ENCODE data around the gene GUCD1.

GUCD1 gene

DNA sequence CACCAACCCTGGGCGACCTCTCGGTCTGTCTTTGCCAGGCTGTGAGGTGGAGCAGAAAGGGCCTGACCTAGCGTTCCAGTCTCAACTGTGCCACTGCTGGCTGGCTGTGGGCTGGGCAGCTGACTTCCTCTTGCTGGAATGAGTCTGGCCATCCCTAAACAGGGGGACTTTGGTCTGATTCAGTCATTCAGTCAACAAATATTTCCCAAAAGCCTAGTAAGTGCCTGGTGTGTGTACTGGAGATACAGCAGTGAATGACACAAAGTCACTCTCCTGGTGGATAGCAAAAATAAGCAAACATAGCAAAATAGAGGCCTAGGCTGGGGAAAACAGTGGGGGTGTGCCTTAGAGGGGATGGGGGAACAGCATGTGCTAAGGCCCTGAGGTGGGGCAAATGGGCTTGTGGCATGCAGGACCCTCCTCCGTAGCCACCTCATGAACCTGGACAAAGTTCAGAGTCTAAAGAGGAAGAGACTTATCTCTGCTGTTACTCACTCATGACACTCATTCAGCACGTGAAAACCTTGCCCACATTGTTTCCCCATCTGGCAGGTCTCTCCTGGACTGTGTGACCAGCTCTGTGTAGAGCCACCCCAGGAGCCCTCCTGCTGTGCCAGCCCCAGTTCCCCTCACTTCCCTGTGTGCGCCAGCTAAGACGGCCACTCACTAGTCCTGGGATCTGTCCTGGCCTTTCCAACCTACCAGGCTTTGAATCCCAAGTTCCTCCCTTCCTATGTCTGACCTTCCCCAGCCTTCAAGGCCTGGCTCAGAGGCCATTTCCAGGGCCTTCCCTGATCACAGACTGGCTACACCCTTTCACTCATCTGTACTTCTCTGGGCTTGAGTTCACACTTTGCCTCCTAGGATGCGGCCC, 4.7 kb downstream of the GUCD1 start:
- Histone ChIP-seq H3K27ac (ENCODE audit: insufficient read depth, low read length, poor library complexity, severe bottlenecking) (no peak overlapping the region), H3K36me3 (ENCODE audit: control insufficient read depth, insufficient read depth, low read length) (peaks cover 26% of the 10 kb centered on the region), H3K4me3 (ENCODE audit: insufficient read depth, low read depth, low read length, poor library complexity, severe bottlenecking) (no peak overlapping the region), H3K27me3 (replicated peaks; ENCODE audit: control insufficient read depth, insufficient read depth, low read length, poor library complexity, severe bottlenecking) (no peaks in the 10 kb centered on the region), H3K4me1 (ENCODE audit: control insufficient read depth, insufficient read depth, low read length, poor library complexity, severe bottlenecking) (peaks cover 11% of the 10 kb centered on the region), H3K9me3 (ENCODE audit: control insufficient read depth, low read length) (no peaks in the 10 kb centered on the region)
- DNase-seq, result no peak

GRCh38 chr22:24548812-24549211, 6.1 kb downstream of the GUCD1 start:
- no peaks in the 10 kb centered on the region for H3K27me3 ChIP-seq (replicated peaks; ENCODE audit: control insufficient read depth, insufficient read depth, low read length, poor library complexity, severe bottlenecking)
- H3K9me3 ChIP-seq (ENCODE audit: control insufficient read depth, low read length), result no peaks in the 10 kb centered on the region
- H3K4me1 ChIP-seq (ENCODE audit: control insufficient read depth, insufficient read depth, low read length, poor library complexity, severe bottlenecking), result peaks cover 6% of the 10 kb centered on the region
- DNase-seq, result no peak
- no peak overlapping the region for H3K27ac ChIP-seq (ENCODE audit: insufficient read depth, low read length, poor library complexity, severe bottlenecking)
- no peak overlapping the region for H3K4me3 ChIP-seq (ENCODE audit: insufficient read depth, low read depth, low read length, poor library complexity, severe bottlenecking)
- peaks cover 39% of the 10 kb centered on the region for H3K36me3 ChIP-seq (ENCODE audit: control insufficient read depth, insufficient read depth, low read length)

- Histone ChIP-seq H3K27me3 (replicated peaks; ENCODE audit: control insufficient read depth, insufficient read depth, low read length, poor library complexity, severe bottlenecking) (no peaks in the 10 kb centered on the region), H3K27ac (ENCODE audit: insufficient read depth, low read length, poor library complexity, severe bottlenecking) (no peak overlapping the region), H3K4me3 (ENCODE audit: insufficient read depth, low read depth, low read length, poor library complexity, severe bottlenecking) (no peak overlapping the region), H3K36me3 (ENCODE audit: control insufficient read depth, insufficient read depth, low read length) (peaks cover 69% of the 10 kb centered on the region), H3K9me3 (ENCODE audit: control insufficient read depth, low read length) (no peaks in the 10 kb centered on the region), H3K4me1 (ENCODE audit: control insufficient read depth, insufficient read depth, low read length, poor library complexity, severe bottlenecking) (no peaks in the 10 kb centered on the region)
- DNase-seq, result no peak
Measured at GRCh38 chr22:24543679-24544243, 11.2 kb downstream of the GUCD1 start.

- H3K27ac ChIP-seq (ENCODE audit: insufficient read depth, low read length, poor library complexity, severe bottlenecking), result no peak overlapping the region
- peaks cover 64% of the 10 kb centered on the region for H3K36me3 ChIP-seq (ENCODE audit: control insufficient read depth, insufficient read depth, low read length)
- no peaks in the 10 kb centered on the region for H3K27me3 ChIP-seq (replicated peaks; ENCODE audit: control insufficient read depth, insufficient read depth, low read length, poor library complexity, severe bottlenecking)
- H3K9me3 ChIP-seq (ENCODE audit: control insufficient read depth, low read length), result no peaks in the 10 kb centered on the region
- no peak for DNase-seq
- no peaks in the 10 kb centered on the region for H3K4me1 ChIP-seq (ENCODE audit: control insufficient read depth, insufficient read depth, low read length, poor library complexity, severe bottlenecking)
- no peak overlapping the region for H3K4me3 ChIP-seq (ENCODE audit: insufficient read depth, low read depth, low read length, poor library complexity, severe bottlenecking)
Measured at GRCh38 chr22:24543185-24543601, 11.7 kb downstream of the GUCD1 start.

DNA sequence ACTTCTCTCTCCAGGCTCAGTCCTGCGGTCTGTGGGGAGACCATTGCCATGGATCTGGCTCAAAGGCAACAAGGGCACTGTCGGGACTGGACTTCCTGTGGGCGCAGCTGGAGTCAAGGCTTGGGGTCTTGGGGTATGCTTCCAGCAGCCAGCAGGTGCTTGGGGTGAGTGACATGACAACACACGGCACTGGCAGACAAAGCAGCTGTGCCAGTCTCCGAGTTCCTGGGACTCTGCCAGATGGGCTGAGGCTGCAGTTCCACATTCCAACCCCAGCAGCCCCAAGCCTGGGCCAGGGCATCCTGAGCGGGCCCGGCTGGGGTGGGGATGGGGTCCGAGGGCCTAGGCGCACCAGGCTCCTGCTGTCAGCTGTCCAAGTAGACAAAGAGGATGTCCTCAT, 12.3 kb downstream of the GUCD1 start:
- Histone ChIP-seq H3K27ac (ENCODE audit: insufficient read depth, low read length, poor library complexity, severe bottlenecking) (no peak overlapping the region), H3K4me1 (ENCODE audit: control insufficient read depth, insufficient read depth, low read length, poor library complexity, severe bottlenecking) (no peaks in the 10 kb centered on the region), H3K9me3 (ENCODE audit: control insufficient read depth, low read length) (no peaks in the 10 kb centered on the region), H3K36me3 (ENCODE audit: control insufficient read depth, insufficient read depth, low read length) (peaks cover 58% of the 10 kb centered on the region), H3K27me3 (replicated peaks; ENCODE audit: control insufficient read depth, insufficient read depth, low read length, poor library complexity, severe bottlenecking) (no peaks in the 10 kb centered on the region), H3K4me3 (ENCODE audit: insufficient read depth, low read depth, low read length, poor library complexity, severe bottlenecking) (no peak overlapping the region)
- DNase-seq, result no peak

DNA sequence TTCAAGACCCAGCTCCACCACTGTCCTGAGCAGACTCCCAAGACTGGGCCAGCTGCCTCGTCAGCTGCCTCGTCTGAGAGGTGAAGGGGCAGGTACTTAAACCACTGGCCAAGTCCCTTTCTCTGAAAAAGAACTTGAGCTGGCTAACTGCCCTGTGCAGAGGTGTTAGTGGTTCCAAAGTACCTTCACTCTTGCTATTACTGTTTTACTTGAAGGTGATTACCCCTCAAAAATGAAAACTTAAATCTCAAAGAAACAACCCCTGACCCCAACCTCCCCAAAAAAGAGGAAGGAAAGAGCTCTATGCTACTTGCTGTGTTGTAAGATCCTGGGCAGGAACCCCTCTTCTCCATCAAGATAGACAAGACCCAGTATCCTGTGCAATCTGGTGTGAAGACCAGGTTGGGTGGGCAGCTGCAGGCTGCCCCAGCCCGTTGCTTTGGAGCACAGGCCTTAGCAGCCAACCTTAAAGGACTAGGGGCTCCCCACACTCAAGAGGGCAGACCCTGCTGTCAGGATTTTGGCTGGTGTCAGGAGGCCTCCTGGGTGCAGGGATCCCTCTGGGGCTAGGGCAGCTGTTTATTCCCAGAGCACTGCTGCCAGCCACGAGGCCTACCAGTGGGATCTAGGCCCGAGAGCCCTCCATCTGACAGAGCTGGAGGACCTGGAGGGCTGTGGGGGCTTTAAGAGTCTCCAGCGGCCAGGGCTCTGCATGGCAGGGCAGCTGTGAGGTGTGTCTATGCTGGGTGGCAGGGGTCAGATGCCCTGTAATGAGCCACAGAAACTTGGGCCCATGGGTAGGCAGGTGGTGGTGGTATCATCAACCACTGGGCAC, 13.0 kb downstream of the GUCD1 start:
- Histone ChIP-seq H3K27me3 (replicated peaks; ENCODE audit: control insufficient read depth, insufficient read depth, low read length, poor library complexity, severe bottlenecking) (no peaks in the 10 kb centered on the region), H3K4me3 (ENCODE audit: insufficient read depth, low read depth, low read length, poor library complexity, severe bottlenecking) (no peak overlapping the region), H3K36me3 (ENCODE audit: control insufficient read depth, insufficient read depth, low read length) (peaks cover 51% of the 10 kb centered on the region), H3K27ac (ENCODE audit: insufficient read depth, low read length, poor library complexity, severe bottlenecking) (no peak overlapping the region), H3K9me3 (ENCODE audit: control insufficient read depth, low read length) (no peaks in the 10 kb centered on the region), H3K4me1 (ENCODE audit: control insufficient read depth, insufficient read depth, low read length, poor library complexity, severe bottlenecking) (no peaks in the 10 kb centered on the region)
- no peak for DNase-seq

DNA sequence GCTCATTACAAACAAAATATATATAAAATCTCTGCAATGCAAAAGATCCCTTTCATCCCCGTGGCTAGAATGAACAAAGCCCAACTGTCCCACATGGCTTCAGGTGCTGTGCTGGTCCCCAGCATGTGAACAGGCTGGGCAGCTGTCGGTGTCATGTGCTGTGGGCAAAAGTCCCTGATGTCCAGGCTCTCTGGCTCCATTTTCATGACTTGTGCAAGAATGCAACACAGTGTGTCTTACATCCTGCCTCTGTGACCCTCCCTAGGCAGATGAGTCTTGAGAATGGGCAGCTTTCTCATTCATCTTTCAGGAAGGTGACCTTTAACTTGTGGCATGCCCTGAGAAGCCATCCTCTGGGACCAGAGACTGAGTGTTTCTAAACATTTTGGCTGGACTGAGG, 14.5 kb downstream of the GUCD1 start:
- H3K4me3 ChIP-seq (ENCODE audit: insufficient read depth, low read depth, low read length, poor library complexity, severe bottlenecking), result no peak overlapping the region
- H3K27ac ChIP-seq (ENCODE audit: insufficient read depth, low read length, poor library complexity, severe bottlenecking), result no peak overlapping the region
- no peaks in the 10 kb centered on the region for H3K27me3 ChIP-seq (replicated peaks; ENCODE audit: control insufficient read depth, insufficient read depth, low read length, poor library complexity, severe bottlenecking)
- no peaks in the 10 kb centered on the region for H3K4me1 ChIP-seq (ENCODE audit: control insufficient read depth, insufficient read depth, low read length, poor library complexity, severe bottlenecking)
- no peak for DNase-seq
- peaks cover 43% of the 10 kb centered on the region for H3K36me3 ChIP-seq (ENCODE audit: control insufficient read depth, insufficient read depth, low read length)
- no peaks in the 10 kb centered on the region for H3K9me3 ChIP-seq (ENCODE audit: control insufficient read depth, low read length)

- Histone ChIP-seq H3K9me3 (ENCODE audit: control insufficient read depth, low read length) (no peaks in the 10 kb centered on the region), H3K36me3 (ENCODE audit: control insufficient read depth, insufficient read depth, low read length) (peaks cover 5% of the 10 kb centered on the region), H3K4me1 (ENCODE audit: control insufficient read depth, insufficient read depth, low read length, poor library complexity, severe bottlenecking) (no peaks in the 10 kb centered on the region), H3K4me3 (ENCODE audit: insufficient read depth, low read depth, low read length, poor library complexity, severe bottlenecking) (no peak overlapping the region), H3K27ac (ENCODE audit: insufficient read depth, low read length, poor library complexity, severe bottlenecking) (no peak overlapping the region), H3K27me3 (replicated peaks; ENCODE audit: control insufficient read depth, insufficient read depth, low read length, poor library complexity, severe bottlenecking) (no peaks in the 10 kb centered on the region)
- DNase-seq, result no peak
Measured at GRCh38 chr22:24536089-24536488, 18.8 kb downstream of the GUCD1 start.

DNA sequence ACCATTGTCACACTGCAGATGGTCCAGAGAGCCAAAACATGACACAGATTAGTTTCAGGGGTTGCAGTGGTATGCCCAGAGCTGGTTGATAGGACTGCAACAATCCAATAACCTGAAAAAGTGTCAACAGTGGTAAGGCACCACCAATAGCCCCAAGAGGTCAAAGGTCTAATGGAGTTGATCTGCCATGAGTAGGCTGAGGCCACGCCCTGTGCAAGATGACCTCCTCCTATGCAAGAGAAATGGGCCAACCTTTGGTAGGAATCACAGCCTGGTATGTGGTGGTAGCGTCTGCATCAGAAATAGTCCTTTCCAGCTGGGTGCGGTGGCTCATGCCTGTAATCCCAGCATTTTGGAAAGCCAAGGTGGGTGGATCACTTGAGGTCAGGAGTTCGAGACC, 19.6 kb downstream of the GUCD1 start:
- Histone ChIP-seq H3K36me3 (ENCODE audit: control insufficient read depth, insufficient read depth, low read length) (no peaks in the 10 kb centered on the region), H3K4me3 (ENCODE audit: insufficient read depth, low read depth, low read length, poor library complexity, severe bottlenecking) (no peak overlapping the region), H3K4me1 (ENCODE audit: control insufficient read depth, insufficient read depth, low read length, poor library complexity, severe bottlenecking) (no peaks in the 10 kb centered on the region), H3K27me3 (replicated peaks; ENCODE audit: control insufficient read depth, insufficient read depth, low read length, poor library complexity, severe bottlenecking) (no peaks in the 10 kb centered on the region), H3K9me3 (ENCODE audit: control insufficient read depth, low read length) (no peaks in the 10 kb centered on the region), H3K27ac (ENCODE audit: insufficient read depth, low read length, poor library complexity, severe bottlenecking) (no peak overlapping the region)
- DNase-seq, result no peak

GRCh38 chr22:24532075-24532474, 22.9 kb downstream of the GUCD1 start:
- no peak for DNase-seq
- no peaks in the 10 kb centered on the region for H3K36me3 ChIP-seq (ENCODE audit: control insufficient read depth, insufficient read depth, low read length)
- no peaks in the 10 kb centered on the region for H3K27me3 ChIP-seq (replicated peaks; ENCODE audit: control insufficient read depth, insufficient read depth, low read length, poor library complexity, severe bottlenecking)
- H3K4me3 ChIP-seq (ENCODE audit: insufficient read depth, low read depth, low read length, poor library complexity, severe bottlenecking), result no peak overlapping the region
- no peaks in the 10 kb centered on the region for H3K9me3 ChIP-seq (ENCODE audit: control insufficient read depth, low read length)
- H3K27ac ChIP-seq (ENCODE audit: insufficient read depth, low read length, poor library complexity, severe bottlenecking), result no peak overlapping the region
- H3K4me1 ChIP-seq (ENCODE audit: control insufficient read depth, insufficient read depth, low read length, poor library complexity, severe bottlenecking), result no peaks in the 10 kb centered on the region
